Retinal pigment epithelial cell (primary cell): ENCODE measurements around the gene MANEA.

Experiments
- DNase-seq: peaks from one replicate; pipeline ENCODE4 v3.0.0-alpha.2; 2010; ENCODE audit warnings: low read depth
- H3K4me3 ChIP-seq: 2 replicates; pipeline ENCODE4 v1.5.1; 2011; ENCODE audit warnings: mild to moderate bottlenecking, low read length, control low read depth, moderate library complexity
- TF ChIP-seq, protein P1 (sequence below): conservative IDR thresholded peaks from 2 replicates; pipeline ENCODE4 v1.5.1; 2011; ENCODE audit warnings: low read depth, low read length, control low read depth, inconsistent platforms

MANEA gene

DNA sequence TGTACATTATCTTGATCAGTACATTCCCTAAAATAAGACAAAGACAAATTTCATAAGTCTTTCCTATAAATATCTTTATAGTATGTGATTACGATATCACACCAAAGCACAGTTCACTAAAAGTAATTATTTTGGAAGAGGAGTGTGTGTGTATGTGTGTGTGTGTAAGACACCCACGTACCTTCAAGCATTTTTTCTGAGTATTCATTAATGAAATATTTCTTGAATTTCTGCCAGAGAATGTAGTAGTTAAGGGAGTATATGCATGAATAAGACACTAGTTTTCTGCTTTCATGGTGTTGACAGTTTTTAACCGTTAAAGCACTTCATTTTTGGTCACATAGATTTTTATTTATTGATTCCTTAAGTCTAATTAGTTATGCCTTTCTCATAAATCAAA is 36.8 kb downstream of the MANEA start:
- TF ChIP-seq, protein P1, sequence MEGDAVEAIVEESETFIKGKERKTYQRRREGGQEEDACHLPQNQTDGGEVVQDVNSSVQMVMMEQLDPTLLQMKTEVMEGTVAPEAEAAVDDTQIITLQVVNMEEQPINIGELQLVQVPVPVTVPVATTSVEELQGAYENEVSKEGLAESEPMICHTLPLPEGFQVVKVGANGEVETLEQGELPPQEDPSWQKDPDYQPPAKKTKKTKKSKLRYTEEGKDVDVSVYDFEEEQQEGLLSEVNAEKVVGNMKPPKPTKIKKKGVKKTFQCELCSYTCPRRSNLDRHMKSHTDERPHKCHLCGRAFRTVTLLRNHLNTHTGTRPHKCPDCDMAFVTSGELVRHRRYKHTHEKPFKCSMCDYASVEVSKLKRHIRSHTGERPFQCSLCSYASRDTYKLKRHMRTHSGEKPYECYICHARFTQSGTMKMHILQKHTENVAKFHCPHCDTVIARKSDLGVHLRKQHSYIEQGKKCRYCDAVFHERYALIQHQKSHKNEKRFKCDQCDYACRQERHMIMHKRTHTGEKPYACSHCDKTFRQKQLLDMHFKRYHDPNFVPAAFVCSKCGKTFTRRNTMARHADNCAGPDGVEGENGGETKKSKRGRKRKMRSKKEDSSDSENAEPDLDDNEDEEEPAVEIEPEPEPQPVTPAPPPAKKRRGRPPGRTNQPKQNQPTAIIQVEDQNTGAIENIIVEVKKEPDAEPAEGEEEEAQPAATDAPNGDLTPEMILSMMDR = no peak
- no peak for DNase-seq
- H3K4me3 ChIP-seq = no peak overlapping the region

DNA sequence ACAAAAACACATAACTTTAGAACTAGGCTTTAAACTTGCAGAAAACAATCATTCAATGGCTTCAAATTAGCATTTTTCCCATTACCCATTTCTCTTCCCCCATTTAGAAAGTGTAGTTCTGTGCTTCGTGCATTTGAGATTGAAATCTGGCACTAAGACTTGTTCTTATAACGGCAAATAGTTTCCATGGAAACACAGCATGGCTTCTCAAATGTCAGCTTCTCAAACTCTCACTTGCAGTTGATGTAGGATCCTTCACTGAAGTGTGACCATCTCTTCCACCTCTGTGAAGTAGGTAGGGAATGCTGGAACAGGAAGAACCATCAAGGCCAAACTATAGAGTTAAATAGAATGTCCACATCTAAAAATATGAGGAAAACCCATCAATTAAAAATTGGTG is 52.2 kb downstream of the MANEA start:
- no peak overlapping the region for H3K4me3 ChIP-seq
- DNase-seq = no peak
- TF ChIP-seq, protein P1 = no peak

DNA sequence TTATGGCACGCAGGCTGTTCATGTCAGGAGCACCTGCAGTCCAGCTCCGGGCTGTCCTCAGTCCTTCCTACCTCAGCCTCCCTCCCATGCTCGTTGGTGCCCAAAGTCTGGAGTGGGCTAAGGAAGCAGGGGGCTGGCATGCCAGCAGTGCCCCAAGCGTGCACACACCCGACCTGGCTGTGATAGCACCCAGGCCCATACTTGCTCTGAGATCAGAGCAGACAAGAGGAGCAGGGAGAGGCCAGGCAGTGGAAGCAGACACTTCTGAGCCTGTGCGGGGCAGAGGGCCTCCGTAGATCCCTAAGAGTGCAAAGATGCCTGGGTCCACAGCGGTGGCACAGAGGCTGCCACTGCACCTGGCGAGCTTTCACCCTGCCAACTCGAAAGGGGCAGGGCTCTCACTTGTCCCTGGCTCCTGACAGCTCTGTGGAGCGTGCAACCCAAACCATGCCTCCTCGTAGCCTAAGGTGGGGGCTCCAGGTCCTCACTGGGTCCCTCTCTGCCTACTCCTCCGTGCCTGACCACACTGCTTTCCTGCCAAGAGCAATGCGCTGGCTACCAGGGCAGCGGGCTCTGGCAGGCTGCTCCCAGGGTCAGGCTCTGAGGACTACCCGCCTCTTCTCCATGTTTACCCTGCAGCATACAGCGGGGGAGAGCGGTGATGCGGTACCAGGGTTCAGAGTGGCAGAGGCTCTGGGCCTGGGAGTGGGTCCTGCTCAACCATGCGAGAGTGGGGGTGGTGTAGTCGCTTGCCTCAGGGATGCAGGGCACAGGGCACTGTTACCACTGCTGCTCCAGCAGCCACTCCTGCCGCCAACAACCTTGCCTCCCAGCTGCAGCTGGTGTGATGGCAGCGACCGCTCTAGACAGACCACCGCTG is 59.5 kb downstream of the MANEA start:
- no peak for DNase-seq
- TF ChIP-seq, protein P1 = no peak
- H3K4me3 ChIP-seq = no peak overlapping the region

DNA sequence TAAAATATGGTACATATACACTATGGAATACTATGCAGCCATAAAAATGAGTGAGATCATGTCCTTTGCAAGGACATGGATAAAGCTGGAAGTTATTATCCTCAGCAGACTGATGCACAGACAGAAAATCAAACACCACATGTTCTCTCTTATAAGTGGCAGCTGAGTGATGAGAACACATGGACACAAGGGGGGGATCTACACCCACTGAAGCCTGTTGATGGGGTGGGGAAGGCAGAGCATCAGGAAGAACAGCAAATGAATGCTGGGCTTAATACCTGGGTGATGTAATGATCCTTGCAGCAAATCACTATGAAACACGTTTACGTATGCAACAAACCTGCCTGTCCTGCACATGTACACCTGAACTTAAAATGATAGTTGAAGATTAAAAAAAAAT is 71.3 kb downstream of the MANEA start:
- TF ChIP-seq, protein P1 = no peak
- no peak overlapping the region for H3K4me3 ChIP-seq
- no peak for DNase-seq

DNA sequence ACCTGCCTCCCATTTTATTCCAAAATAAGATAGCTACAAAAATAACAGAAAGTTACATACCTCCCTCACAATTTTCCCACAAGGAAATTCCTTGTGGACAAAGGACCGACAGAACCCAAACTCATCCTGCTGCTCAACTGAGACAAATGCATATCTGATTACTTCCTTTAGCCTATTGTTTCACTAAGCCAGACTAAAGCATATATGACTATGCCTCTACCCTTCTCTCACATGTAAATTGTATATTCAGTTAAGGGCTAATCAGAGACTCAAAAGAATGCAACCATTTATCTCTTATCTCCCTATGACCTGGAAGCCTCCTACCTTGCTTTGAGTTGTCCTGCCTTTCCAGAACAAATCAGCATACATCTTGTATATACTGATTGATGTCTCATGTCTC is 72.1 kb downstream of the MANEA start:
- no peak for DNase-seq

DNA sequence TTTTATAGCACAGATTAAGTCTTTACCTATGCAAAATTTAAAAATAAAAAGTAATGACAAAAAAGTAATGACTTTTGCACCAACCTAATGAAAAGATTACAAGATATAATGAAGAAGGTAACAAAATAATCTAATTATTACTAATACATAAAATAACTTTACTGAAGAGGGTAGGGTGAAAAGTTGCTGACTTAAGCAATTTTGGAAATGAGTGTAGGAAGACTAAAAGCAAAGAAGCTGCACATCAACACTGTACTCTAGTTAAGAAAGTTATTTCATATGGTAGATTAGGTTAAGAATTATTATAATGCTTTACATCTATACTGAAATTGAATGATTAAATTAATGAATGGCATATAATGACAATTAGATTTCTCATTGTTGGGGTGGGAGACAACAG is 76.8 kb downstream of the MANEA start:
- no peak for DNase-seq
- no peak overlapping the region for H3K4me3 ChIP-seq
- TF ChIP-seq, protein P1 = no peak

More for the DNA sequence above, 72.1 kb downstream of the MANEA start:
- TF ChIP-seq, protein P1 = no peak
- H3K4me3 ChIP-seq = no peak overlapping the region

DNA sequence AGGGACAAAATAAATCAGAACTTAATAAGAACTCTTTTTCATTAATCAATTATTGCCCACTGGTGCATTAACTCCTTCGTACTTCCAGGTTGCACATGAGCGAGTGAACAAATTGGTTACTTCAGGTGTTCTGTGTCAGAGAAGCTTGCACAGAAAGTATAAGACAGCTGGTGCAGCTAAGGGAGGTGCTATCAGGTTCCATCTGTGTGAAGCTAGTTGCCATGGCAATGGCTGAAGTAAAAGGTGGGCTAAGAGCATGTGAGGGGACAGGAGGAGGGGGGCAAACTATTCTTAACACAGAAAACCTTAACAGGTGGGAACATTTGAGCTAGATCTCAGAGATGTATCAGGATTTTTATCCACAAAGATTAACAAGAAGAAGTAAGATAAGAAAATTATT is 81.6 kb downstream of the MANEA start:
- TF ChIP-seq, protein P1 = no peak
- no peak overlapping the region for H3K4me3 ChIP-seq
- DNase-seq = no peak
